Activated CD8-positive, alpha-beta memory T cell treated with anti-CD3 and anti-CD28 coated beads for 48 hours (primary cell): ENCODE measurements around the gene CD96.
"Not testable (repeated sequence)": the region's sequence is repeated elsewhere in the genome, so short reads cannot be mapped to it uniquely, and the experiment has no call there.

Source experiments
- DNase-seq, 3 experiments: peaks; one replicate each; pipeline ENCODE4 v3.0.0-alpha.2; 2020; ENCODE audit warnings: low read depth in 2 of 3, low spot score in 2 of 3

The CD96 gene

DNA sequence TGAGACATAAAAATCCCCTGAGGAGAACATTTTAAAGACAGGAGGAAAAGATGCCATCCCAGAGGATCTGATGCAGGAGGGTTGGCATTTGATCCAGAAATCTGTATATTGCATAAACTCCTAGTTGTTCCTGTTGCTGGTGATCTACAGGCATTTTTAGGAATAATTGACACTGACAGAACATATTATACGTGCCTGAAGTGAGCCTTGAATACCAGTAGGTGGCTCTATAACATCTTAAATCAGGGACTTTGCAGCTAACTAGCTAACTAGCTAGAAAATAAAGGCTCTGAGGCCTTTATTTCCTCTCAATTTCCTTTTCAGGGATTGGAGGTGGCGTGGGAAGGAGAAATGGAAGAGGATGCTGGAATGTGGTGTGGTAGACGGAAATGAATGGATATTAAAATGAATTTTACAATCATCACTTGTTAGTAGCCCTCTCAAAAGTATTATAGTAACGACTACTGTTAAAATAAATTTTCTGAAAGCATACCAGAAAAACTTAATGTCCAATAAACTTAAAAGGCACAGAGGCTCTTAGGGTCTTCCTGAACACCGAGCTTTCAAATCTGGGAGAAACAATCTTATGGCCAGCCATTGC lies 127.0 kb downstream of the CD96 start:
- no peak for DNase-seq

DNA sequence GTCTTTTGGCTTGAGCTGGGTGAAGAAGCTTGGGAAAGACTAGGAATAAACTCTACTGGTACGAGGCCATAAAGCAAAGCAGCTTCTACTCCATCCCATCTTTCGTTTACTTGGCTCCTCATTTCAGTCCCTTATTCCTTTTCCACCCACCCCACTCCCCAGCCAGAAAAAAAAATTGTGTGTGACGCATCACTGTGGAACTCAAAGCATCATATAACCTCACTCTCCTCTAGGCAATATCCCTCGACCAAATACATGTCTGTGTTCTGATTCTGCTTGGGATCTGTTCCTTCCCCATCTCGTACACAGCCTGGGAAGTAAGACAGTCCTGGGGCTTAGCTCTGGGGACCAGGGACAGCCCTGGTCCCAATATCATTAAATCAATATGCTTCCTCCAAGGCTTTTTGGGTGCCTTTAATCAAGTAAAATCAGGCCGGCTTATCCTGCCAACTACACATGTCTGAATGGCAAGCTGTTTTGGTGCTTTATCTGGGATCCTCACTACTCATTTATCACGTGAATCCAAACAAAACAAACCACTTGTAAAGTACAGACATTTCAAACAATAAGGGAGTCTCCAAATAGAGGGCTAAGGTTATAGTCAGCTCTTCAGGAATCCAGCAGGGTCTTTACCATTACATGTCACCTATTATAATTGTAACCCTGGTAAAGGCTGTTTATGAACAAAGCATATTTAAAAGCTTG lies 128.1 kb downstream of the CD96 start:
- no peak for DNase-seq

DNA sequence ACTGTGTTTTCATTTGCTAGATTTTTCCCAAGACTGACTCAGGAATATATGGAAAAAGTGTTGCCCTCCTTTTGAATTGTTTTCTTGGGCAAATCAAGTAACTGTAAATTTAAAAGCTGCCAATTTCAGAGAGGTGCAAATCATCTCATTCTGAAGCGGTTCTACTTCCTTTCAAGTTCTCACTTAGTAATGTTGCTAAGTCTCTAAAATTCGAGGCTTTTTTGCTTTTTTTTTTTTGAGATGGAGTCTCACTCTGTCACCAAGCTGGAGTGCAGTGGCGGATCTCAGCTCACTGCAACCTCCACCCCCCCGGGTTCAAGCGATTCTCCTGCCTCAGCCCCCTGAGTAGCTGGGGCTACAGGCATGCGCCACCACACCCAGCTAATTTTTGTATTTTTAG lies 130.5 kb downstream of the CD96 start:
- DNase-seq = not testable (repeated sequence)

DNA sequence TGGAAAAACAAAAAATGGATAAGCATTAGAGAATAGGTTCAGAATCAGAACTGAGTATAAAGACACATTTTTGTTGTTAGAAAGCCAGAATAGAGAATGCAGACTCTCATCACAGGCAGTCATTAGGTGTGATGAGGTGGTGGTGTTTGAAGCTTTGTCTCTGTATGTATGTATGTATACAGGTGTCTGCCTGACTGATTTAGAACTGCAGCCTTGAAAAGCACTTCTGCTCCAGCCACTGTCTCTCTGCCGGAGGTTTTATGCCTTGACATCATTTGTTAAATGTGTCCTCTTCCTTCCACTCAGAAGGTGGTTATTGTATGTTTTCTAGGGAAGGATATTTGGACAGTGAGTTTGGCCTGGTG lies 133.8 kb downstream of the CD96 start:
- no peak for DNase-seq

DNA sequence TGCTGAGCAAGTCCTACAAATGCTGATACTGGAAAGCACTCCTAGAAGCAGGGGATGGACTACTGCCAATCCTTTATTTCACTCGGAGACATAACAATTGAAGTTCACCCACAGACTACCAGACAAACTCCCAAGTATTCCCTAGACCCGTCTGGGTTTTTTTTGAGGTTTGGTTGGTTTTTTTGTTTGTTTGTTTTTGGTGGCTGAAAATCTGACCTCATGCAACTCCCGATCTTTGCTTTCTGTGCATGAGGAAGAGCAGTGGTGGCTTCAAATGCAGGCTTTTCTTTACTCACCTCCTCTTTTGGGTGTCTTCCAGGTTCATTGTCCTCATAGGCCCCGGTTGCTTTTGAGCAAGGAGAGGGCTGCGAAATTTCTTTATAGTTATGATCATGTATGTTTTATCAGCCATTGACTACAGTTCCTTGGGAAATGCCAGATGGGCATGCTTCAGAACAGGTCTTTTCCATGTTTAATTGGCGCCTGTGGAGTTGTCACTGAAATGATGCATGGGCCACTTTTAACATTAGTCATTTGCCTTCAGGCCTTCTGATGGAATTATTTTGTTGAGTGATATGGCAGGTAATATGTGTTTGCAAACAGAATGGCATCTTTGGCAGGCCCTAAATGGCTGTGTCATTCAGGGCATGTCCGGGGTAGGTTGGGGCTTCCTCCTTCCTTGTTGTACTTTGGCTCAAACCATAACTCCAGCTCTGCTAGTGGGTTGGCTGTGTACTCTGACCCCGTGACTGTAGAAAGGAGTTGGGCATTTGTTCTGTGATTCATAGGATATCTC lies 134.4 kb downstream of the CD96 start:
- no peak for DNase-seq

DNA sequence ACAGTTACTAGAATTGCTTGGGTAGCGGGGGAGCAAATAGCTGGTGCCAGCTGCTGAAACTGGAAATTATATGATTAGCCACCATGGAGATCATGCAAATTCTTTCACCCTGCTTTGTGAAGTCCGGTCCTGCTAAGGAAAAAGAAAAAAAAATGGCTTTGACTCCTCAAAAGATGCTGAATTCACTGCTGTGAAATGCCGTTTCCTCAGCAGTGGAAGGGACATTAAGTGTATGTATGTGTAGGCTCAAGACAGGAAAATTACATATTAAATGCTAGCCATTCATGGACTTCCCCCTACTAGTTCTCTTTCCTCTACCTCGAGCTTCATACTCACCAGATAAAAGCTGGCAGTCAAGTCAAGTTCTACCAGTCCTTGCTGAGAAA lies 135.0 kb downstream of the CD96 start:
- no peak for DNase-seq

DNA sequence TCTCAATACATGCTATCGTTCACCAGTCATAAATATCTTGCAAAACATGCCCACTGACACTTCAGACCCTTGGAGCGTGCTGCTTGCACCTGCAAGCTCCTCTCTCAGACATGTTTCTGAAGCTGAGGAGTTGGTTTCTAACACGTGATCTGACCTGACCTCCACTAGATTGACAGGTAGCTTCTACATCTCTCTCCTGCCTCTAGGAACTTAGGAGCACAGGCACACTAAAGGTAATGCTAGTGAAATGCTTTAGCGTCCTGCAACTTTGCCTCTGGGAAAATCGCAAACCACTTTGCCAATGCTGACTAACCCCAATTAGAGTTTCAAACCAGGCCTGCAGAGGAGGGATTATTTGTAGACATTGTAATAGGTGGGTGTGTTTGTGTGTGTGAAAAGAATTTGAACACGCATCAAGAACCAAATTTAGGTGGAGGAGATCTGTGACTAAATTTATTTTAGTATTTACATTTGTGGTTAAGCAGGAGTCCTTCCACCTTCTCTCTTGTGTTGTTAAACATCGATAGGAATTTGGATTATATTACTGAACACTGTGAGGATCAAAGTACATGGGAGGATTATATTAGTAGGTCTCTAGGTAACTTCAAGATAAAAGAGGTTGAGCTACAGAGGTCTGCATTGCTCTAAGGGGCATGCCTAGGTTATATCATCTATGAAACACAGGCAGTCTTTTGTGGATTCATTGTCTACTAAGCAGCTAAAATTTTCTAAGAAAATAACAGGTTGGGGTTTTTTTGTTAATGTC lies 139.8 kb downstream of the CD96 start:
- DNase-seq = no peak

DNA sequence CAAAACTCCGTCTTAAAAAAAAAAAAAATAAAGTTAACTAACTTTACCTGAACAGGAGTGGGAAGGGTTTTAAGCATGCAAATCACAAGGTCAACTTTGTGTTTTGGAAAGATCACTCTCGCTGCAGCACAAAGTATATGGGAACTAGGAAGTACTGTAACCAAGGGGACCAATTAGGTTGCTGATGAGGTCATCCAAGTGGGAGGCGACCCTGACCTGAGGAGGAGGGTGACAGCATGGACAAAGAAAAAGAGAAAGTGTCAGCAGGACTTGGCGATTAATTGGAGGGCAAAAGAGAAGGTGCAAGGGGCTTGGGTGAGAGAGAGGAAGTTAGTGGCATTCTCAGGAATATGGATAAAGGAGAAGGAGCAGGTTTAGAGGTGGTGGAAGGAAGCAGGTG lies 142.6 kb downstream of the CD96 start:
- no peak for DNase-seq

DNA sequence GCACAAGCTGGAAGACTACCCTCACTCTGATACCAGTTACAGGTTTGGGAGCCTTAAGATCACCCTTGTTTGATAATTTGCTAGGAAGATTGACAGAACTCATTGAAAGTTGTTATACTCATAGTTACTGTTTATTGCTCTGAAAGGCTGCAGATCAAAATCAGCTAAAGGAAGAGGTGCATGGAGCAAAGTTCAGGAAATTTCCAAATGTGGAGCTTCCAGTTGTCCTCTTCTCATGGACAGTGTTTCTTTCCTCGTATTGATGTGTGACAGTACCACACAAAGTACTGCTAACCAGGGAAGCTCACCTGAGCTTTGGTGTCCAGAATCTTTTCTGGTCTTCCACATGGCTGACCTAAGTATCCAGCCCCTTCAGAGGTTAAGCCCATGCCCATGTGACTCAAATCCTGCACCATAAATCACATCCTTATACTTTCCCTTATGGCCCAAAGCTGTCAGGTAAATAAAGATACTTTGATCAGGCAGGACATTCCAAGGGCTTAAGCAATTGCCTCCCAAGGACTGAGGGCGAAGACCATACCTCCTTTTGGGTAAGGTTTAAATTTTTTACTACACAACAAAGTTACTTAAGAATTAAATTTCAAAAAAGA lies 146.3 kb downstream of the CD96 start:
- DNase-seq = no peak

DNA sequence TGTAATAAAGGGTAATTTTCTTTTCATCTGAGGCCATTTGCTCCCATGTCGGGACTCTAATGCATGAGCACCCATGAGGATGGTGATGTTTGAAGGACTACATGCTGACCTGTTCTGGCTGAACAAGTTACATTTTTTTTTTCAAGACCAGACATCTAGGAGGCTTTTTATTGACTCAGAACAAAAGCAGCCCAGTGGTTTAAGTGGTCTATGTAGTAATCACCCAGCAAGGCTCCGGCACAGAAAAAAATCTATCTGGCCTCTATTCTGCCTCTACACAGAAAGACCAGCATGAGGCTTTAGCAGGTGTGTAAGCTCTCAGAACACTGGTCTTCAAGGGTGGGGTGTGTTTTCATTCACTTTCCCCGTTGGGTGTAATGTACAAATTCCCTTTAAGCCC lies 148.2 kb downstream of the CD96 start:
- DNase-seq = no peak

DNA sequence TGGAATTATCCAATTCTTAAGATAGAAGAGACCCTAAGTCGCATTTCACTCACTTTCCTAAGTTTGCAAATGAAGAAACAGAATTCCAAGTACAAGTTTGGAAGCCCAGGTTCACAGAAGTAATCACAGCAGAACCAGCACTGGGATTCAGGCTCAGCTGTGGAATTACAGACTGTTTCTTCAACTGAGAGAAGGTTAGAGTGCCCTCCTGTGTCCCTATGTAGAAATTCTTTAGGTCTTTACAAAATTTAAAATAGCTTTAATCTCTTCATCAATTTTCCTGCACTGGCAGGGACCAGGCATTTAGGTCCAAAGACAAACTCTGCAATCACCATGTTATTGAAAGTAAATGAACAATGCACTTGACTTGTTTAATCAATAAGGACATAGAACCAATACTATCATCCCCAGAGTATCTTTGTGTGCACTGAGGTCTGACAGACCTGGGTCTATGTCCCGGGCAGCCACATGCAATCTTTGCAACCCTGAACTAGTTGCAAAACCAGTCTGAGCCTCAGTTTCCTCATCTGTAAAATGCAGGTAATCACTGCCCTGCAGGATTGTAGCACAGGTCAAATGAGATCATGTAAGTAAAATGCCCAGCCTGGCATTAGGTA lies 149.4 kb downstream of the CD96 start:
- DNase-seq = no peak

DNA sequence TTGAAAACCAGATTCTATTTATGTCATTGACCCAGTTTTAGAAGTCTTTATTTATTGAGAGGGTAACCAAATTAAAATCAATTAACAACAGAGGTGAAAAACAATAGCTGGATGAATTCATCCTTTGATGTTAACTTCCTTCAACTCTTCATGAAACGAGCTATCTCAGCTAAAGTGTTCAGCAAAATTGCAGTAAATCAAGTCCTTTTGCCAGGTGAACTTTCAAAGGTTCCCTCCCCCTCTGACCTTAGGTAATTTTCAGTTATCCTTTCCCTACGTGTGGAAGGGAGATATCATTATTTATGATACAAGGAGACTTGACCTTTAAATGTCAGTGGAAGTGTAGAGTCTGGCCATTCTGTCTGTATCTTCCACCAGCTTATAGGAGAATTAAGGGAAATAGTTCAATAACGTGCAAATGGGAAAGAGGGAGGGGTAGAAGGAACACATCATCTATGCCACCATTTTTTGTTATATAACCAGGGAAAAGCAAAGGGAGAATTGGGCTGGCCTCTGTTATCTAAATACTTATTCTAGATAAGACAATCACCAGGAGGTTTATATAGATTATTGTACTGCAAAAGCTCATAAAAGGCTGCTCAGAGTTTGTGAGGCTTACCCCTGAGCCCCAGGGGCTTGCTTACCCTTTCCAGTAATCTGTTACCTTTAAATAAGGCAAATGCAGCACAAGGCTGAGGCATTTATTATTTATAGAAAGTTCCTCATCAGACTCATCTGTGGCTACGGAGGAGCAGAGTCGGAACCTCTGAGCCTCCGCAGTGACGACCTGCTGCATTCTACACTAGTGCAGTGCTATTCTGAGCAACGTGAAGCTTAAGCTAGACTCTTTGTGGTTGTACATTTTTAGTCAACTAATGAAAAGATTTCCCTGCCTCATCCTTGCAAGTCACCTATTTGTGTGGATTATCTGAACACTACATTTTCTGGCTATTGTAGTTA lies 150.9 kb downstream of the CD96 start:
- no peak for DNase-seq

DNA sequence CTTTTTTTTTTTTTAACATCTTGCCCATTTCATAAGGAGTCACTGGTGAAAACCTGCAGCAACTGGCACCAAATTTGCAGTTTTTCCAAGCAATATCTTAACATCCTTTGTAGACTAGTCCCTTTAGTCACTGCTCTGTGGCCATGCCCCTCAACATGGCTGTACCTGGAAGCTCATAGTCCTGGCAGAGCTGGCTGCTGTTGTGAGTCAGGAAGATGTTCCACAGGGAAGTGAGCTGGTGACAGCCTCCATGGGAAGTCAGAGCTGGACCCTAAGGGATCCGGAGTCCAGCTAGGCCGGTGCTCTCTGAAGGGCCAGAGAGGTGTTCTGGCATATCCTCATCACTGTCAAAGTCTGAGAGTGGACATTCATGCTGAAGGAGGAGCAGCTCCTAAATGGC lies 152.5 kb downstream of the CD96 start:
- DNase-seq = no peak

DNA sequence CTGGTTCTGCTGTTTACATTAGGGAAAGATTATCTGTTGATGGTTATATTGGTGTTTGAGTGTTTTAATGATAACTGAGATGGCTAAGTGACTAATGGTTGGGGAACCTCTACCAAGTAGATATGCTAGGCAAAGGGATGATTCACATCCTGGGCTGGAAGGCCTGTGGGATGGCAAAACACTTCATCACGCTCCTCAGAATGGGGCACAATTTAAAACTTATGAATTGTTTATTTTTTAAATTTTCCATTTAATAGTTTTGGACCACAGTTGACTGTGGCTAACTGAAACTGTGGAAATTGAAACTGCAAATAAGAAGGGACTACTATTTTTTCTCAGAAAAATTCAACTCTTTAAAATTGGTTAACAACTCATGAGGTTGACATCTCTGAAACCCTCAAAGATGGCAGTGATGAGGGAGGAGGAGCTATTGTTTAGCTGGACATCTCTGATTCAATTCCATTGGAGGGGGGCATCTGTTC lies 153.7 kb downstream of the CD96 start:
- DNase-seq = no peak

DNA sequence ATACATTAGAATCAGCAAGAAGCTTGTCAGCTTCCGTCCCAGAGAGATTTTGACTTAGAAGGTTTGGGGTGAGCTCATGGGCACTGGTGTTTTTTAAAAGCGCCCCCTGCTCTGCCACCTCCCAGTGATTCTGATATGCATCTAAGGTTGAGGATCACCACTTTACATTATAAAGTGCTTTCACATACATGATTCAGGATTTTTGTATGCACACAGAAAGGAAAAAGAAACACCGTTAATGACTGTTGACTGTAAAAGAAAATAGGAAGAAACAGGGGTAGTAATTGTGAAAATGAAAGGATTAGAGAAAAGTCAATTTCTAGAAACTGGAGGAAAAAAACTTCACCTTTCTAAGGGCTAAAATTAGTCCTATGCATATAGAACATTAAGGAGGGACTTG lies 158.1 kb downstream of the CD96 start:
- DNase-seq = no peak

DNA sequence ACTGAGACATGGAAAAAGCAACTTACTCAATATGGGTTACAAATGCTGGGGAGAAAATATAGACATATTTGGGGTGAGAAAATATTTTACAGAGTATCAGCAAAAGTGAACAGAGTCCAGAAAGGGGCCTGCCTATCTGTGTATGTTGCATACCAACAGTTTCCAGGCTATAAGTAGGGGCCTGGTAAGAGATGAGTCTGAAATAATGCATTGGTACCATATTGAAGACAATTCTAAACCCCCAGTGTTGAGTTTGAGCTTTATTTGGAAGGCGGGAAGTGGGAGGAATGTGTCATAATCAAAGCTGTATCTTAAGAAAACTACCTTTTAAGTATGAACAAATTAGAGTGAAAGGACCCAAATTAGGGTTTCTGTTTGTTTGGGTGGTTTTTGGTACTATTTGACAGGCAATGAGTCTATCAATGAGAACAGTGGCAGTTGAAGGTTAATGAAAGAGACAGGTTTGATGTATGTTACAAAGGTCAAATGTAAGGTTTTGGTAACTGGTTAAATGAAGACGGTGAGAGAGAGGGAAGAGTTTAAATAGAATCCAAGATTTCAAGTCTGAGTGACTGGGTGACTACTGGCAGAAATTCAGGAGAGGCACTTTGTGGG lies 159.4 kb downstream of the CD96 start:
- DNase-seq = no peak
